B cell (primary cell): ENCODE data around the gene VWA3A. TPM values are rescaled to one million over a fixed set of nuclear protein-coding genes. Genes with fewer than 3 reads are reported as not detected.
"Not testable (repeated sequence)": the region's sequence is repeated elsewhere in the genome, so short reads cannot be mapped to it uniquely, and the experiment has no call there.

ENCODE experiments used
- ATAC-seq: fragments of 200-7000 bp; cut with Tn5 transposase; one replicate; pipeline ENCODE4 v1.10.0; 2021; ENCODE audit warnings: low read depth, mild to moderate bottlenecking, moderate number of reproducible peaks, moderate library complexity
- CTCF ChIA-PET: fragments of 350-600 bp; sonication (Branson Sonifier 250); formaldehyde crosslinking; loops from one replicate; lab custom pipeline; 2021; ENCODE audit warnings: antibody characterized with exemption, inconsistent platforms; lab: Charles Lee
- POLR2A ChIA-PET: fragments of 350-600 bp; sonication (Branson Sonifier 250); formaldehyde crosslinking; loops from one replicate; lab custom pipeline; 2021; ENCODE audit warnings: antibody characterized with exemption; lab: Charles Lee
- DNase-seq: peaks from one replicate; pipeline ENCODE4 v3.0.0; 2013
- H2AFZ ChIP-seq: 2 replicates; pipeline ENCODE4 v1.6.1; 2012; ENCODE audit warnings: mild to moderate bottlenecking, low read depth, low read length; ENCODE audit not compliant: insufficient read depth, poor library complexity, severe bottlenecking
- H3K27ac ChIP-seq, 2 donors: 1 replicate in 1 of 2; 2 replicates in 1 of 2; pipeline ENCODE4 v1.5.1; 2012 to 2013; ENCODE audit warnings: low read length in 2 of 2, mild to moderate bottlenecking in 2 of 2, moderate library complexity in 1 of 2
- H3K27me3 ChIP-seq, 4 experiments: fragments of 200-600 bp in 1 of 4; sonication (generic) in 1 of 4; replicated peaks in 1 of 4; 1 replicate in 2 of 4; 2 replicates in 2 of 4; pipeline versions ENCODE4 v1.6.1 to v1.7.0; 2013 to 2016; ENCODE audit warnings: low read length in 3 of 4, mild to moderate bottlenecking in 2 of 4, mixed read lengths in 1 of 4, moderate library complexity in 1 of 4; ENCODE audit not compliant: insufficient read depth in 4 of 4, control insufficient read depth in 3 of 4; ENCODE audit errors: control extremely low read depth in 1 of 4
- H3K36me3 ChIP-seq, 2 experiments: replicated peaks in 1 of 2; 1 replicate in 1 of 2; 2 replicates in 1 of 2; pipeline versions ENCODE4 v1.6.1 to v1.7.1; 2013; ENCODE audit warnings: low read length in 1 of 2; ENCODE audit not compliant: insufficient read depth in 2 of 2, control insufficient read depth in 1 of 2; ENCODE audit errors: control extremely low read depth in 1 of 2, extremely low read depth in 1 of 2
- H3K4me1 ChIP-seq, 2 donors: fragments of 200-600 bp in 1 of 2; sonication (generic) in 1 of 2; 1 replicate in 1 of 2; 2 replicates in 1 of 2; pipeline versions ENCODE4 v1.5.1 to v1.6.1; 2013 to 2017; ENCODE audit warnings: low read length in 2 of 2; ENCODE audit not compliant: control insufficient read depth in 2 of 2, insufficient read depth in 2 of 2
- H3K4me2 ChIP-seq: replicated peaks from 2 replicates; pipeline ENCODE3; 2012; ENCODE audit warnings: mild to moderate bottlenecking, low read depth, low read length; ENCODE audit not compliant: poor library complexity, severe bottlenecking
- H3K4me3 ChIP-seq, 5 experiments: fragments of 200-600 bp in 1 of 5; sonication (generic) in 1 of 5; 1 replicate in 3 of 5; 2 replicates in 2 of 5; pipeline versions ENCODE4 v1.5.1 to v1.7.0; 2011 to 2016; ENCODE audit warnings: low read length in 4 of 5, mild to moderate bottlenecking in 4 of 5, low read depth in 2 of 5, control low read depth in 1 of 5, moderate library complexity in 1 of 5; ENCODE audit not compliant: insufficient read depth in 1 of 5; ENCODE audit errors: control extremely low read depth in 1 of 5, extremely low read depth in 1 of 5
- H3K79me2 ChIP-seq: fragments of 200-600 bp; sonication (generic); one replicate; pipeline ENCODE4 v1.6.0; 2016; ENCODE audit warnings: low read length; ENCODE audit not compliant: control insufficient read depth, insufficient read depth
- H3K9ac ChIP-seq: fragments of 200-600 bp; sonication (generic); 2 replicates; pipeline ENCODE4 v1.6.1; 2017; ENCODE audit warnings: mild to moderate bottlenecking, low read length, moderate library complexity
- H3K9me3 ChIP-seq, 3 donors: one replicate each; pipeline versions ENCODE4 v1.6.1 to v1.7.1; 2013; ENCODE audit warnings: low read length in 2 of 3; ENCODE audit not compliant: control insufficient read depth in 2 of 3, insufficient read depth in 1 of 3; ENCODE audit errors: control extremely low read depth in 1 of 3
- H4K20me1 ChIP-seq: 2 replicates; pipeline ENCODE4 v1.6.0; 2012; ENCODE audit warnings: mild to moderate bottlenecking, low read length; ENCODE audit not compliant: insufficient read depth, control insufficient read depth, poor library complexity, severe bottlenecking
- H3K27ac Mint-ChIP-seq: one replicate; pipeline ENCODE4 v1.8.0; 2021; ENCODE audit warnings: mixed read lengths
- H3K27me3 Mint-ChIP-seq: one replicate; pipeline ENCODE4 v1.8.0; 2021; ENCODE audit warnings: mixed read lengths
- H3K4me1 Mint-ChIP-seq: one replicate; pipeline ENCODE4 v1.8.0; 2021; ENCODE audit warnings: mixed read lengths
- H3K4me3 Mint-ChIP-seq: one replicate; pipeline ENCODE4 v1.8.0; 2021; ENCODE audit warnings: mixed read lengths
- H3K9me3 Mint-ChIP-seq: one replicate; pipeline ENCODE4 v1.8.0; 2022; ENCODE audit warnings: mixed read lengths; ENCODE audit not compliant: insufficient read depth
- CTCF ChIP-seq: fragments of 200-600 bp; IDR thresholded peaks from one replicate; pipeline ENCODE4 v1.8.0; 2022; ENCODE audit warnings: antibody characterized with exemption, mild to moderate bottlenecking
- EZH2 ChIP-seq: IDR thresholded peaks from 2 replicates; pipeline ENCODE4 v1.6.1; 2012; ENCODE audit warnings: borderline replicate concordance, low read depth, mild to moderate bottlenecking, moderate library complexity, low read length; ENCODE audit not compliant: insufficient read depth, poor library complexity, severe bottlenecking
- WGBS: methylation state at CpG from one replicate; pipeline ENCODE4 v1.1.5; 2013; ENCODE audit warnings: missing lambda C conversion rate; ENCODE audit not compliant: insufficient coverage; 5-methylcytosine and 5-hydroxymethylcytosine counted together
- intact Hi-C: fragments of 100-400 bp; cut with micrococcal nuclease; formaldehyde crosslinking; loops from one replicate; pipeline ENCODE4 v1.10.0; 2022
- polyA plus RNA-seq: library from polyadenylated mRNA; depleted of rRNA; stranded (reverse); fragments of >200 nt; gene quantifications from 2 replicates; pipeline ENCODE4 v1.2.3, GENCODE V29; 2012
- total RNA-seq, 2 donors: library from RNA; stranded (reverse); fragments of 120-200 nt in 1 of 2; gene quantifications; 1 replicate in 1 of 2; 2 replicates in 1 of 2; pipeline versions ENCODE4 v1.2.3 to v1.2.4, GENCODE V29; 2013 to 2022

The VWA3A gene
- total and polyA plus RNA-seq, 2 donors (not counting 1 experiment from before 2014, with no cell fraction given) = 0.28 to 0.47 TPM

- peak overlapping the region; percentile 68 to 81 for H3K27ac ChIP-seq
- H3K9ac ChIP-seq = peak overlapping the region; percentile 73
- ChIA-PET POLR2A (interaction anchor here (0.6 to 1.5 kb wide), 3 partner anchors 10 to 21 kb away, joined by 3 to 10 read pairs (median 4); partner anchors contain the start of gene EEF2K), CTCF (interaction anchor here (0.6 to 2.6 kb wide), 9 partner anchors 9 to 157 kb away, joined by 3 to 21 read pairs (median 5); partner anchors contain the start of genes EEF2K and POLR3E)
- peaks cover 7% of the 10 kb centered on the region for H3K9me3 Mint-ChIP-seq
- TF ChIP-seq EZH2 = no peak
- peak; percentile 88 for TF ChIP-seq CTCF
- no peaks in the 10 kb centered on the region for H3K79me2 ChIP-seq
- ATAC-seq (peak; percentile 11), DNase-seq (peak; percentile 96)
- peak overlapping the region; percentile 87 for H2AFZ ChIP-seq
- no peaks in the 10 kb centered on the region for H3K27me3 ChIP-seq
- intact Hi-C loops = loop anchor here (1.0 to 10.0 kb wide), 5 partner anchors 10 to 1291 kb away; partner anchors contain the start of genes CDR2, DCUN1D3, EEF2K and LYRM1
- H3K27me3 Mint-ChIP-seq = peaks cover 3% of the 10 kb centered on the region
- H4K20me1 ChIP-seq = no peaks in the 10 kb centered on the region
- under 1% methylated on average over 24 of the region's 39 CpGs for WGBS
- peak overlapping the region; percentile 97 for H3K4me3 Mint-ChIP-seq
- H3K4me2 ChIP-seq = peak overlapping the region; percentile 97
- H3K4me3 ChIP-seq = peak overlapping the region; percentile 51 to 83 (median 69)
- H3K4me1 Mint-ChIP-seq = peaks cover 53% of the 10 kb centered on the region
- no peaks in the 10 kb centered on the region for H3K36me3 ChIP-seq
- peaks cover 0 to 1% (median 0%) of the 10 kb centered on the region in 3 donors for H3K9me3 ChIP-seq
- peaks cover 29 to 51% of the 10 kb centered on the region in 2 donors for H3K4me1 ChIP-seq
- peak overlapping the region; percentile 100 for H3K27ac Mint-ChIP-seq
These were observed 103.6 kb downstream of the VWA3A start for GRCh38 chr16:22195695-22196558.

- H3K27ac Mint-ChIP-seq = peak overlapping the region; percentile 64
- CTCF ChIA-PET = interaction anchor here (0.6 to 2.7 kb wide), 9 partner anchors 8 to 156 kb away, joined by 3 to 21 read pairs (median 6); partner anchors contain the start of genes EEF2K and POLR3E
- not testable (repeated sequence) for H3K9me3 Mint-ChIP-seq, ATAC-seq, H3K27me3 ChIP-seq, DNase-seq, H2AFZ ChIP-seq, H3K79me2 ChIP-seq, H3K27me3 Mint-ChIP-seq, H3K27ac ChIP-seq, H3K9me3 ChIP-seq, H4K20me1 ChIP-seq, H3K36me3 ChIP-seq
- Histone ChIP-seq H3K9ac (peak overlapping the region; percentile 73), H3K4me1 (peaks cover 28 to 47% of the 10 kb centered on the region in 2 donors), H3K4me2 (peak overlapping the region; percentile 97), H3K4me3 (peak overlapping the region in 4 of 5 experiments; percentile 51 to 83 (median 61))
- intact Hi-C loops = loop anchor here (1.0 to 10.0 kb wide), 3 partner anchors 10 to 1292 kb away; partner anchors contain the start of genes DCUN1D3, EEF2K and LYRM1
- POLR2A ChIA-PET = interaction anchor here (0.6 to 0.7 kb wide), 2 partner anchors 9 to 20 kb away, joined by 3 to 10 read pairs; partner anchors contain the start of gene EEF2K
- H3K4me1 Mint-ChIP-seq = peaks cover 50% of the 10 kb centered on the region
- WGBS = 10% methylated on average over 1 of the region's 20 CpGs
- H3K4me3 Mint-ChIP-seq = peak overlapping the region; percentile 82
These were observed 104.3 kb downstream of the VWA3A start for GRCh38 chr16:22196559-22197168.
